Measurements from ENCODE around the gene MAML2. TPM values are rescaled to one million over a fixed set of nuclear protein-coding genes. Genes with fewer than 3 reads are reported as not detected.

The MAML2 gene
- polyA plus RNA-seq, 3 donors, result 0.57 to 7.6 (median 1.2) TPM

DNA sequence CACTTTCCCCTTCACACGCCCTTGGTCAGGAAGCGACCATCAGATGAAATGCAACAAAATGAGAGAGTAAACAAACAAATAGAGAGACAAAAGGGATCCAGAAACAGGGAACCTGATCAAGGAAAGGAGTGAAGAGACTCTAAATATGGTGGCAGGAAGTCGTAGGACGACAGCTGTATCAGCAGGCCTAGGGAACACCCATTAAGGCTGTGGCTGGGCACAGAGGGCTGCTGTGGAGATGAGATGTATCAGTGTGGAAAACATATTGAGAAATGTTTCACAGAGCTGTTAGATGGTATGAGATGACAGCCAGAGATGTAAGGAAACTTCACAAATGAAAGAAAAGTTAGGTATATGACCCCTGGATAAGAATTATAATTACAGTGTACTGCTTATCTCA is 263.3 kb downstream of the MAML2 start:
- Mint-ChIP-seq H3K27me3 (ENCODE audit: low read depth in 3 of 3) (no peaks in the 10 kb centered on the region), H3K27ac (peak overlapping the region in 1 of 7 donors; percentile 69), H3K4me3 (no peak overlapping the region), H3K4me1 (peaks cover 7% of the 10 kb centered on the region), H3K9me3 (no peaks in the 10 kb centered on the region), H3K36me3 (peaks cover 0 to 1% of the 10 kb centered on the region in 2 donors)
- DNase-seq, result no peak
- H3K9ac ChIP-seq (ENCODE audit: insufficient read depth, low read length, poor library complexity, severe bottlenecking), result no peak overlapping the region
- H3K36me3 ChIP-seq (replicated peaks in 1 of 2; ENCODE audit: control insufficient read depth in 1 of 2, insufficient read depth in 2 of 2, low read length in 2 of 2), result no peaks in the 10 kb centered on the region
- H3K4me2 ChIP-seq (replicated peaks; ENCODE audit: extremely low read depth, low read length, poor library complexity, severe bottlenecking), result no peak overlapping the region
- H3K4me3 ChIP-seq (replicated peaks in 1 of 3; ENCODE audit: low read depth in 2 of 3, low read length in 3 of 3), result no peak overlapping the region
- H3K79me2 ChIP-seq (ENCODE audit: insufficient read depth, low read length), result no peaks in the 10 kb centered on the region
- no peak overlapping the region for H2AFZ ChIP-seq (ENCODE audit: insufficient read depth, low read depth, low read length, poor library complexity, severe bottlenecking)
- H3K27me3 ChIP-seq (ENCODE audit: control insufficient read depth in 2 of 2, insufficient read depth in 2 of 2, low read length in 2 of 2), result no peaks in the 10 kb centered on the region
- WGBS (ENCODE audit: insufficient coverage), result 93% methylated on average over 3 of the region's 4 CpGs
- H4K20me1 ChIP-seq (ENCODE audit: insufficient read depth, low read length), result peaks cover 21% of the 10 kb centered on the region
- TF ChIP-seq, protein P1, sequence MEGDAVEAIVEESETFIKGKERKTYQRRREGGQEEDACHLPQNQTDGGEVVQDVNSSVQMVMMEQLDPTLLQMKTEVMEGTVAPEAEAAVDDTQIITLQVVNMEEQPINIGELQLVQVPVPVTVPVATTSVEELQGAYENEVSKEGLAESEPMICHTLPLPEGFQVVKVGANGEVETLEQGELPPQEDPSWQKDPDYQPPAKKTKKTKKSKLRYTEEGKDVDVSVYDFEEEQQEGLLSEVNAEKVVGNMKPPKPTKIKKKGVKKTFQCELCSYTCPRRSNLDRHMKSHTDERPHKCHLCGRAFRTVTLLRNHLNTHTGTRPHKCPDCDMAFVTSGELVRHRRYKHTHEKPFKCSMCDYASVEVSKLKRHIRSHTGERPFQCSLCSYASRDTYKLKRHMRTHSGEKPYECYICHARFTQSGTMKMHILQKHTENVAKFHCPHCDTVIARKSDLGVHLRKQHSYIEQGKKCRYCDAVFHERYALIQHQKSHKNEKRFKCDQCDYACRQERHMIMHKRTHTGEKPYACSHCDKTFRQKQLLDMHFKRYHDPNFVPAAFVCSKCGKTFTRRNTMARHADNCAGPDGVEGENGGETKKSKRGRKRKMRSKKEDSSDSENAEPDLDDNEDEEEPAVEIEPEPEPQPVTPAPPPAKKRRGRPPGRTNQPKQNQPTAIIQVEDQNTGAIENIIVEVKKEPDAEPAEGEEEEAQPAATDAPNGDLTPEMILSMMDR (IDR thresholded peaks at IDR 0.05), result no peak
- intact Hi-C loops (cut with micrococcal nuclease), result no loop called here
- H3K27ac ChIP-seq (ENCODE audit: low read depth in 1 of 2, low read length in 2 of 2), result no peak overlapping the region
- no peaks in the 10 kb centered on the region for H3K4me1 ChIP-seq (ENCODE audit: control insufficient read depth in 1 of 2, insufficient read depth in 2 of 2, low read length in 2 of 2)
- H3K9me3 ChIP-seq (replicated peaks in 1 of 2; ENCODE audit: control insufficient read depth in 1 of 2, insufficient read depth in 1 of 2, low read length in 2 of 2), result no peaks in the 10 kb centered on the region

DNA sequence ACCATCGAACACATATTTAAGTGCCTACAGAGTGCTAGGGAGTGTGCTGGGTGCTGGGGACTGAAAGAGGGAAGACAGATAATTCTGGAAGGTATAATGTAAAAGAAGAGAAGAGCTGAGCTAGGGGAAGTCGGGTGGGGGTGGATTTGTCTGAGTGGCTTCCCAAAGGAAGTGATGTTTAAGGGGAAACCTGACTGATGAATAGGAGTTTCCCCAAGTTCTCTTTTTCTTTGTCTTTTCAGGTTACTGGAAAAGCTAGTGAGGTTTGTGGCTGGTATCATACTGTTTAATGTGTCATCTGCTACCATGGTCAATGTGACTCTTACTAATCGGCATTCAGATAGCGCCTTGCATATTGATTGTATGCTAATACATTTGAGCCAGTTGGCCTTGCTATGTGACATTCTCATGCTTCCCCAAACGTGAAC is 267.4 kb downstream of the MAML2 start:
- Mint-ChIP-seq H3K9me3 (no peaks in the 10 kb centered on the region), H3K27ac (peak overlapping the region in 2 of 7 donors; percentile 42 to 51), H3K4me1 (peaks cover 7% of the 10 kb centered on the region), H3K4me3 (no peak overlapping the region), H3K36me3 (peaks cover 3 to 6% of the 10 kb centered on the region in 2 donors), H3K27me3 (ENCODE audit: low read depth in 3 of 3) (no peaks in the 10 kb centered on the region)
- Histone ChIP-seq H3K27ac (ENCODE audit: low read depth in 1 of 2, low read length in 2 of 2) (no peak overlapping the region), H2AFZ (ENCODE audit: insufficient read depth, low read depth, low read length, poor library complexity, severe bottlenecking) (no peak overlapping the region), H3K4me1 (ENCODE audit: control insufficient read depth in 1 of 2, insufficient read depth in 2 of 2, low read length in 2 of 2) (no peaks in the 10 kb centered on the region), H3K4me3 (replicated peaks in 1 of 3; ENCODE audit: low read depth in 2 of 3, low read length in 3 of 3) (no peak overlapping the region), H4K20me1 (ENCODE audit: insufficient read depth, low read length) (peaks cover 12% of the 10 kb centered on the region), H3K9me3 (replicated peaks in 1 of 2; ENCODE audit: control insufficient read depth in 1 of 2, insufficient read depth in 1 of 2, low read length in 2 of 2) (no peaks in the 10 kb centered on the region), H3K79me2 (ENCODE audit: insufficient read depth, low read length) (no peaks in the 10 kb centered on the region), H3K36me3 (replicated peaks in 1 of 2; ENCODE audit: control insufficient read depth in 1 of 2, insufficient read depth in 2 of 2, low read length in 2 of 2) (no peaks in the 10 kb centered on the region), H3K27me3 (ENCODE audit: control insufficient read depth in 2 of 2, insufficient read depth in 2 of 2, low read length in 2 of 2) (no peaks in the 10 kb centered on the region), H3K9ac (ENCODE audit: insufficient read depth, low read length, poor library complexity, severe bottlenecking) (no peak overlapping the region), H3K4me2 (replicated peaks; ENCODE audit: extremely low read depth, low read length, poor library complexity, severe bottlenecking) (no peak overlapping the region)
- intact Hi-C loops (cut with micrococcal nuclease), result no loop called here
- WGBS (ENCODE audit: insufficient coverage), result 73% methylated on average over 4 of the region's 5 CpGs
- DNase-seq, result peak in 2 of 3 donors; percentile 10 to 80
- TF ChIP-seq, protein P1 (IDR thresholded peaks at IDR 0.05), result no peak
